Chondrocyte (in vitro differentiated cells): ENCODE results near the gene RNF215. TPM values are rescaled to one million over a fixed set of nuclear protein-coding genes. Genes with fewer than 3 reads are reported as not detected.
"Not testable (repeated sequence)": the region's sequence is repeated elsewhere in the genome, so short reads cannot be mapped to it uniquely, and the experiment has no call there.

ENCODE experiments used
- DNase-seq: peaks from one replicate; pipeline ENCODE4 v3.0.0; 2021; ENCODE audit warnings: mixed read lengths, low spot score
- H3K27ac Mint-ChIP-seq: one replicate; pipeline ENCODE4 v1.8.0; 2021; ENCODE audit warnings: mild to moderate bottlenecking, moderate library complexity, mixed read lengths; ENCODE audit not compliant: unreplicated experiment
- H3K27me3 Mint-ChIP-seq: 2 replicates; pipeline ENCODE4 v1.8.0; 2021; ENCODE audit warnings: low read depth, mixed read lengths
- H3K36me3 Mint-ChIP-seq: 2 replicates; pipeline ENCODE4 v1.8.0; 2021; ENCODE audit warnings: low read depth, mixed read lengths
- H3K4me1 Mint-ChIP-seq: 2 replicates; pipeline ENCODE4 v1.8.0; 2021; ENCODE audit warnings: low read depth, mild to moderate bottlenecking, mixed read lengths
- H3K4me3 Mint-ChIP-seq: one replicate; pipeline ENCODE4 v1.8.0; 2021; ENCODE audit warnings: mild to moderate bottlenecking, moderate library complexity, mixed read lengths; ENCODE audit not compliant: unreplicated experiment
- H3K9me3 Mint-ChIP-seq: 2 replicates; pipeline ENCODE4 v1.8.0; 2021; ENCODE audit warnings: low read depth, mixed read lengths
- CTCF ChIP-seq: fragments of 200-600 bp; sonication (generic); IDR thresholded peaks from 2 replicates; pipeline ENCODE4 v1.5.0; 2021; ENCODE audit warnings: antibody characterized with exemption, mild to moderate bottlenecking, moderate library complexity
- total RNA-seq: library from RNA; stranded (reverse); gene quantifications from 3 replicates; pipeline ENCODE4 v1.2.1, GENCODE V29; 2021

RNF215 gene
- total RNA-seq, 1 donor from 2014 or later = 35.2 TPM

DNA sequence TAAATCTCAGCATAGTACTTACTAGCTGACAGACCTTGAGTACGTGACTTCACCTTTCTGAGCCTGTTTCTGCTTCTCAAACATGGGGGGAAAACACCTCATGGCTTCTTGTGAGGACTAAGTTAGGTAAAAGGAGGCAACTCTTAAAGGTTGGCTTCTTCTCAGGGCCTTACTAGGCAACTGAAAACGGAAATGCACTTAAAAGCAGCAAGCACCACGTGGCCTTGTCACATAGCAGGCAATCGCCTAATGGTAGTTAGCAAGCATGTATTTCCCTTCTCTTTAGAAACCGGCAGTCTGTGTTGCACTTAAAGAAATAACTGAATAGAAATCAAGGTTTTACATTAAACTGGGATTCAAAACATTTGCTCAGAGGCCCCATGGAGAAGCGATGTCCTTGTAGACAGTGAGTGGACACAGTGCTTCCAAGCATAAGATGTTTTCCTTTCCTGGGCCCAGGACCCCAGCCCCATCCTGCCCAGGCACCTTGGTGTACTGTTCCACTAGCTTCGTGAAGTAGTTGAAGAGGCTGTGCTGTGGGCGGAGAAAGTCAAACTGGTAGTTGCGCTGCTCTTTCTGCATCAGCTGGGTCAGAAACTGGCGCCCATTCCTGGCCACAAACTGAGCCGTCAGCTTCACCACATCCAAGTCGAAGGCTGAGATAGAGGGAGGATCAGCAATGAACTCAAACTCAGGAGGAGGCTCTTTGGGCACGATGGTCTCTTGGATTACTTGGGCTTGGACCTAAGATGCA lies 42.6 kb downstream of the RNF215 start:
- Mint-ChIP-seq H3K36me3 (peaks cover 39% of the 10 kb centered on the region), H3K4me3 (no peak overlapping the region), H3K4me1 (peaks cover 13% of the 10 kb centered on the region), H3K27ac (no peak overlapping the region), H3K9me3 (no peaks in the 10 kb centered on the region), H3K27me3 (no peaks in the 10 kb centered on the region)
- no peak for TF ChIP-seq CTCF
- no peak for DNase-seq

GRCh38 chr22:30340911-30341685 lies 46.1 kb downstream of the RNF215 start:
- no peaks in the 10 kb centered on the region for H3K27me3 Mint-ChIP-seq
- no peak overlapping the region for H3K4me3 Mint-ChIP-seq
- peaks cover 13% of the 10 kb centered on the region for H3K4me1 Mint-ChIP-seq
- DNase-seq = no peak
- H3K9me3 Mint-ChIP-seq = no peaks in the 10 kb centered on the region
- no peak for TF ChIP-seq CTCF
- peaks cover 60% of the 10 kb centered on the region for H3K36me3 Mint-ChIP-seq
- peak overlapping the region; percentile 57 for H3K27ac Mint-ChIP-seq

GRCh38 chr22:30338802-30339201 lies 48.4 kb downstream of the RNF215 start:
- Mint-ChIP-seq H3K36me3 (peaks cover 63% of the 10 kb centered on the region), H3K4me3 (no peak overlapping the region), H3K27ac (no peak overlapping the region), H3K9me3 (no peaks in the 10 kb centered on the region), H3K27me3 (no peaks in the 10 kb centered on the region), H3K4me1 (peaks cover 13% of the 10 kb centered on the region)
- DNase-seq = no peak
- TF ChIP-seq CTCF = no peak

- not testable (repeated sequence) for DNase-seq, H3K27me3 Mint-ChIP-seq, H3K4me3 Mint-ChIP-seq, H3K27ac Mint-ChIP-seq, H3K9me3 Mint-ChIP-seq
- H3K36me3 Mint-ChIP-seq = peaks cover 62% of the 10 kb centered on the region
- H3K4me1 Mint-ChIP-seq = peaks cover 13% of the 10 kb centered on the region
Observed at GRCh38 chr22:30338341-30338740, 48.9 kb downstream of the RNF215 start.

DNA sequence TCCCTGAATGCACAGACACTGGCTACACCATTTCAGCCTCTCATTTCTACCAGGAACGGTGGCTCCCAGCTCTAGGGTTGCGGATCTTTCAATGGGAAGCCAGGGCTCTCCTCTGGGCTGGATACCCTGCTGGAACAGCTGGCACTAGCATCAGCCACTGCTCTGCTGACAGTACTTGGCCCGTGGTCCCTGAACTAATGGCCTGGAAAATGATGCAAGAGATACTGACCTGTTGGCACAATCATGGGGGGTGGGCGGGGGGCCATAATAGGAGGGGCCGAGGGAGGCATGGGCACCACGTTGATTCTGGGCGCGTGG lies 49.8 kb downstream of the RNF215 start:
- peaks cover 59% of the 10 kb centered on the region for H3K36me3 Mint-ChIP-seq
- H3K27me3 Mint-ChIP-seq = no peaks in the 10 kb centered on the region
- no peak for DNase-seq
- H3K4me3 Mint-ChIP-seq = no peak overlapping the region
- H3K27ac Mint-ChIP-seq = no peak overlapping the region
- H3K9me3 Mint-ChIP-seq = no peaks in the 10 kb centered on the region
- TF ChIP-seq CTCF = no peak
- H3K4me1 Mint-ChIP-seq = peaks cover 13% of the 10 kb centered on the region
